DND-41 (cell line): ENCODE data around the gene ENPP4.

Experiments used
- EZH2 ChIP-seq: IDR thresholded peaks from 3 replicates; pipeline ENCODE4 v1.6.1; 2012; ENCODE audit warnings: borderline replicate concordance, low read depth, mild to moderate bottlenecking, moderate library complexity, low read length, inconsistent platforms; ENCODE audit not compliant: severe bottlenecking
- TF ChIP-seq, protein P1 (sequence below): IDR thresholded peaks from 2 replicates; pipeline ENCODE4 v1.5.1; 2012; ENCODE audit warnings: borderline replicate concordance, low read length, moderate library complexity, mild to moderate bottlenecking; ENCODE audit not compliant: poor library complexity, severe bottlenecking; ENCODE audit errors: extremely low read depth

- TF ChIP-seq, protein P1, sequence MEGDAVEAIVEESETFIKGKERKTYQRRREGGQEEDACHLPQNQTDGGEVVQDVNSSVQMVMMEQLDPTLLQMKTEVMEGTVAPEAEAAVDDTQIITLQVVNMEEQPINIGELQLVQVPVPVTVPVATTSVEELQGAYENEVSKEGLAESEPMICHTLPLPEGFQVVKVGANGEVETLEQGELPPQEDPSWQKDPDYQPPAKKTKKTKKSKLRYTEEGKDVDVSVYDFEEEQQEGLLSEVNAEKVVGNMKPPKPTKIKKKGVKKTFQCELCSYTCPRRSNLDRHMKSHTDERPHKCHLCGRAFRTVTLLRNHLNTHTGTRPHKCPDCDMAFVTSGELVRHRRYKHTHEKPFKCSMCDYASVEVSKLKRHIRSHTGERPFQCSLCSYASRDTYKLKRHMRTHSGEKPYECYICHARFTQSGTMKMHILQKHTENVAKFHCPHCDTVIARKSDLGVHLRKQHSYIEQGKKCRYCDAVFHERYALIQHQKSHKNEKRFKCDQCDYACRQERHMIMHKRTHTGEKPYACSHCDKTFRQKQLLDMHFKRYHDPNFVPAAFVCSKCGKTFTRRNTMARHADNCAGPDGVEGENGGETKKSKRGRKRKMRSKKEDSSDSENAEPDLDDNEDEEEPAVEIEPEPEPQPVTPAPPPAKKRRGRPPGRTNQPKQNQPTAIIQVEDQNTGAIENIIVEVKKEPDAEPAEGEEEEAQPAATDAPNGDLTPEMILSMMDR: no peak
- no peak for TF ChIP-seq EZH2
Measured at GRCh38 chr6:46156701-46157100, 26.9 kb downstream of the ENPP4 start.
